ENCODE data around the gene LRRTM4. TPM values are rescaled to one million over a fixed set of nuclear protein-coding genes. Genes with fewer than 3 reads are reported as not detected.

Gene LRRTM4
- total RNA-seq, 1 donor from 2014 or later: 1.8 TPM

DNA sequence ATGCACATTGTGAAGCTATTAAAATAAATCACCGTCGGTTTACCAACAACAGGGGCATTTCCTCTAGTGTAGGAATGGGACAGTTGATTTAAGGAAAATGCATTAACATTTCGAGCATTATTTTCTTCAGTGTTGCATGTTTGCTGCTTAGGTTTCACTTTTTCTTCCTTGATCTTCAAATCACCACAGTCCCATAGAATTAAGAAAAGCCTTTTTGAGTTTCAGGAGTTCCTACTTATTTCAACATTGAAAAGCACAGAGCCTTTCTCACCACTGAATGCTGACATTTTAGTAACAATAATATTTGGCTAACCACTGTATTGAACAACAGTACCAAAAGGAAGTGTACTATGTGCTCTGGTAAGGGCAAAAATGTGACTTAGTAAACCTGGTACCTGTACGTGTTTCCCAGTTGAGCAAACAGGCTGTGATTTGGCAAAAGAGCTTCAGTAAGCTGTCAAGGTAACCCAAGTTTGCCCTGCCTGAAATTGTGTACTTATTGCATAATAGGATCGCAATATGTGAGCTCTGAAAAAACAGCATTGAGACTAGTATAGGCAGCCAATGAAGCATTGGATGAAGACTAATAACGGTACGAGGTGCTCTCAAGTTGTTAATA lies 2.2 kb downstream of the LRRTM4 start:
- H3K36me3 Mint-ChIP-seq (ENCODE audit: low read depth, unreplicated experiment): no peaks in the 10 kb centered on the region
- no peak overlapping the region for H3K27ac Mint-ChIP-seq (ENCODE audit: unreplicated experiment)
- no peak for DNase-seq (ENCODE audit: low spot score)
- no peak overlapping the region for H3K4me3 Mint-ChIP-seq (ENCODE audit: unreplicated experiment)
- no peaks in the 10 kb centered on the region for H3K27me3 Mint-ChIP-seq (ENCODE audit: unreplicated experiment)
- H3K9me3 Mint-ChIP-seq (ENCODE audit: unreplicated experiment): no peaks in the 10 kb centered on the region
- peaks cover 13% of the 10 kb centered on the region for H3K4me1 Mint-ChIP-seq (ENCODE audit: unreplicated experiment)
- TF ChIP-seq, protein P1, sequence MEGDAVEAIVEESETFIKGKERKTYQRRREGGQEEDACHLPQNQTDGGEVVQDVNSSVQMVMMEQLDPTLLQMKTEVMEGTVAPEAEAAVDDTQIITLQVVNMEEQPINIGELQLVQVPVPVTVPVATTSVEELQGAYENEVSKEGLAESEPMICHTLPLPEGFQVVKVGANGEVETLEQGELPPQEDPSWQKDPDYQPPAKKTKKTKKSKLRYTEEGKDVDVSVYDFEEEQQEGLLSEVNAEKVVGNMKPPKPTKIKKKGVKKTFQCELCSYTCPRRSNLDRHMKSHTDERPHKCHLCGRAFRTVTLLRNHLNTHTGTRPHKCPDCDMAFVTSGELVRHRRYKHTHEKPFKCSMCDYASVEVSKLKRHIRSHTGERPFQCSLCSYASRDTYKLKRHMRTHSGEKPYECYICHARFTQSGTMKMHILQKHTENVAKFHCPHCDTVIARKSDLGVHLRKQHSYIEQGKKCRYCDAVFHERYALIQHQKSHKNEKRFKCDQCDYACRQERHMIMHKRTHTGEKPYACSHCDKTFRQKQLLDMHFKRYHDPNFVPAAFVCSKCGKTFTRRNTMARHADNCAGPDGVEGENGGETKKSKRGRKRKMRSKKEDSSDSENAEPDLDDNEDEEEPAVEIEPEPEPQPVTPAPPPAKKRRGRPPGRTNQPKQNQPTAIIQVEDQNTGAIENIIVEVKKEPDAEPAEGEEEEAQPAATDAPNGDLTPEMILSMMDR (IDR thresholded peaks at IDR 0.05; ENCODE audit: unreplicated experiment): no peak

DNA sequence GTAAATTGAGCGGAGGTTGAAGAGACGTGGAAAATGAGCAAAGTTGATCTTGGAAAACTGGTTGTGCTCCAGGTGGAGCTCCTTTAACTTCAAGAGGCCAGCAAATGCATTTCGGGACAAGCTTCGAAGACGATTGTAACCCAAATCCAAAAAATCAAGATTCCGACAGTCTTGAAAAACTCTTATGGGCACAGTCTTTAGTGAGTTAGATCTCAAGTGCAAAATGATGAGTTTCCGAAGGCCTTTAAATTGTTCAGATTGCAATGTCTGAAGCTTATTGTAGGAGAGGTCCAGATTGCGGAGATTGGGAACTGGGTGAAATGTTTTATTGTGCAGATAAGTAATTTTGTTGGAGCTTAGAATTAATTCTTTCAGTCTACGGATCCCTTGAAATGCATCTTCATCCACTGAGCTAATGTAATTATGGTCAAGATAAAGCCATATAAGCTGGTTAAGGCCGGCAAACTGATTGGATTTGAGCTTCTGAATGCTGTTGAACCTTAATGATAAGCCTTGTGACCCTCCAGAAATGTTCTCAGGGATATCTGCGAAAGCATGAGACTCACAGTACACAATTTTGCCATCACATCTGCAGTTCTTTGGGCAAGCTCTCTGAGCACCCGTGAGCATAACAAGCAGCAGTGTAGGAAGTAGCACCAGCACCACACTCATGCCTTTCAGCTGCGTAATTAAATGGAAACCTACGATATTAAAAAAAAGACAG lies 2.9 kb downstream of the LRRTM4 start:
- Mint-ChIP-seq H3K4me3 (ENCODE audit: unreplicated experiment) (no peak overlapping the region), H3K4me1 (ENCODE audit: unreplicated experiment) (peaks cover 13% of the 10 kb centered on the region), H3K27me3 (ENCODE audit: unreplicated experiment) (no peaks in the 10 kb centered on the region), H3K27ac (ENCODE audit: unreplicated experiment) (no peak overlapping the region), H3K9me3 (ENCODE audit: unreplicated experiment) (no peaks in the 10 kb centered on the region), H3K36me3 (ENCODE audit: low read depth, unreplicated experiment) (no peaks in the 10 kb centered on the region)
- no peak for DNase-seq (ENCODE audit: low spot score)
- TF ChIP-seq, protein P1 (IDR thresholded peaks at IDR 0.05; ENCODE audit: unreplicated experiment): no peak

GRCh38 chr2:77518311-77518710 lies 3.9 kb downstream of the LRRTM4 start:
- Mint-ChIP-seq H3K27me3 (ENCODE audit: unreplicated experiment) (no peaks in the 10 kb centered on the region), H3K4me1 (ENCODE audit: unreplicated experiment) (peaks cover 13% of the 10 kb centered on the region), H3K4me3 (ENCODE audit: unreplicated experiment) (no peak overlapping the region), H3K9me3 (ENCODE audit: unreplicated experiment) (no peaks in the 10 kb centered on the region), H3K36me3 (ENCODE audit: low read depth, unreplicated experiment) (no peaks in the 10 kb centered on the region), H3K27ac (ENCODE audit: unreplicated experiment) (no peak overlapping the region)
- no peak for DNase-seq (ENCODE audit: low spot score)
- TF ChIP-seq, protein P1 (IDR thresholded peaks at IDR 0.05; ENCODE audit: unreplicated experiment): no peak

DNA sequence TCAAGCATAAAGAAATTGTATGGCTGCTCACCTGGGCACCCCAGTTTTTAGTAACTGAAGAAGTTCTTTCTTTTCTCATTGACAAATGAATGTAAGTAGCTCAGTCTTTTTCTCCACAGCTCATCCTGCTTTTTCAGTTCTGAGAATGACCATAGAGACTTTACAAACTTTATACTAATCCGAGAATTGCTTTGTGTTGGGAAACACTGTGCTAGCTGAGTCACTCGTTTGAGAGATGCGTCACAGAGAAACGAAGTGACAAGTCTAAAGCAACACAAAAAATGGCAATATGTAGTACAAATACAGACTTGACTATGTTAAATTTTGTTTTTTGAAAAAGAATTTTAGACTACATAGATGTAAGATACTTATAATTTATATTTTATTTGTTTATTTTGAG lies 9.0 kb downstream of the LRRTM4 start:
- TF ChIP-seq, protein P1 (IDR thresholded peaks at IDR 0.05; ENCODE audit: unreplicated experiment): no peak
- Mint-ChIP-seq H3K36me3 (ENCODE audit: low read depth, unreplicated experiment) (no peaks in the 10 kb centered on the region), H3K4me1 (ENCODE audit: unreplicated experiment) (no peaks in the 10 kb centered on the region), H3K9me3 (ENCODE audit: unreplicated experiment) (no peaks in the 10 kb centered on the region), H3K27ac (ENCODE audit: unreplicated experiment) (no peak overlapping the region), H3K4me3 (ENCODE audit: unreplicated experiment) (no peak overlapping the region), H3K27me3 (ENCODE audit: unreplicated experiment) (no peaks in the 10 kb centered on the region)
- no peak for DNase-seq (ENCODE audit: low spot score)

DNA sequence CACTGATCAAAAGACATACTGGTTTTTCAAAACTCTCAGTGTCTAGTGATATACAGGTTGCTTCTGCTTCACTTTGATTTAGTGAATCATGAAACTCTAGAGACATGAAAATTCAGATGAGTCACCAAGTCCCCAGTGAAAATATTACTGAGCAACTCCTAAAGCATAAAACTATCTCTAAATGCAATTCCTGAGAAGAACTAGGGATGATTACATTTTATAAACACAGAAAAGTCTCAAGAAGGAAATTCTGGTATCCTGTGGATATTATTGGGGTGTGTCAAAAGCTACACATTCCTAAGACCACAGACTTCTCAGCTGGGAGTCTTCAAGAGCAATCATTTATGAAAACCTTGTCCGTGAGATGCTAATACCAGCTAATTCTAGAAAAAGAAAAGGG lies 9.7 kb downstream of the LRRTM4 start:
- no peaks in the 10 kb centered on the region for H3K9me3 Mint-ChIP-seq (ENCODE audit: unreplicated experiment)
- H3K27me3 Mint-ChIP-seq (ENCODE audit: unreplicated experiment): no peaks in the 10 kb centered on the region
- TF ChIP-seq, protein P1 (IDR thresholded peaks at IDR 0.05; ENCODE audit: unreplicated experiment): no peak
- H3K4me1 Mint-ChIP-seq (ENCODE audit: unreplicated experiment): no peaks in the 10 kb centered on the region
- DNase-seq (ENCODE audit: low spot score): no peak
- no peak overlapping the region for H3K27ac Mint-ChIP-seq (ENCODE audit: unreplicated experiment)
- no peak overlapping the region for H3K4me3 Mint-ChIP-seq (ENCODE audit: unreplicated experiment)
- H3K36me3 Mint-ChIP-seq (ENCODE audit: low read depth, unreplicated experiment): no peaks in the 10 kb centered on the region
